ENCODE data around the gene DHX15.

Gene DHX15

DNA sequence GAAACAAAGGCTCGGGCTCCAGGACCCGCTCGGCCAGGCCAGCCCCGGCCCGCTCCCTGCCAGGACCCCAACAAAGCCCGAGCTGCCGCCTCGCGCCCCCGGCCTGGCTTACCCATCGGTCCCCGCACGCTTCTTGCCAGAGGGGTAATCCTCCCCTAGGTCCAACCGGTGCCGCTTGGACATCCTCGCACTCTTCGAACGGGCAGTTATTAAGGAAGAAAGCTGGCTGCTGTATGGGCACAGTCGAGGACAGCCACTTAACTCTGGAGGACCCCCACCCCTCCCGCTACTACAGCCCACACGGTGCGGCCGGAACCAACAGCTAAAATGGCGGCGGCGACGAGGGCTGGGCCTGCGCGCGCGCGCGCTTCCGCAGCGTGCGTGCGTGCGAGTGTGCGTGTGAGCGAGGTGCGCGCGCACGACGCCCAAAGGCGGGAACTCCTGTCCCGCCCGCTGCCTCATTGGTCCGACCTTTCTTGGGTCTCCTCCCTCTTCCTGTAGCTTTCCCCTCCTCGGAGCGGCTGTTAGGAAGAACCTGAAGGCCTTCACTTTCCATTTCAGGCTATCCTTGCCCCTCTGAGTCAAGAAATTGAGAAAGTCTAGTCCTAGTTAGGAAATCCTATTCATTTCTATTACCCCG, at the start of gene DHX15:
DHX15 (minus strand) TSS at position 344 of the 640 bp plus-strand sequence; CDS start at position 183, 161 bp downstream.
- DNase-seq (ENCODE audit: low read depth in 2 of 2), result peak; percentile 83 to 89

DNA sequence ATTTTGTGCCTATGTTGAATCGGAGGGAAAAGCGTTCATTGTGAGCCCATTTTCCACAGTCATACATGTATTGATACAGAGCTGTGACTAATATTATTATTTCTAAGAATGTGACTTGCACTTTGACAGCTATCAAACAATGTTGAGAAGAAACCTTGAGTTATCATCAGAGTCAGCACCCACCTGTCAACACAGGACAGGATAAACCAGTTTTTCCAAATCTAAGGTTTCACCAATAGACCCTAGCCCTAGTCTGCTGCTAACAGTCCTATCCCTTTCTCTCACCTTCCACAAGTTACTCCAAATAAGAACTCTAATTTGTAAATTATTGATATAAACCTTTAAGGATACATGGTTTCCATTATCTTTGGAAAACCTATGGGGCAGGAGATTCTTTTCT, 47.7 kb upstream of the DHX15 start:
- DNase-seq (ENCODE audit: low read depth in 2 of 2), result no peak

DNA sequence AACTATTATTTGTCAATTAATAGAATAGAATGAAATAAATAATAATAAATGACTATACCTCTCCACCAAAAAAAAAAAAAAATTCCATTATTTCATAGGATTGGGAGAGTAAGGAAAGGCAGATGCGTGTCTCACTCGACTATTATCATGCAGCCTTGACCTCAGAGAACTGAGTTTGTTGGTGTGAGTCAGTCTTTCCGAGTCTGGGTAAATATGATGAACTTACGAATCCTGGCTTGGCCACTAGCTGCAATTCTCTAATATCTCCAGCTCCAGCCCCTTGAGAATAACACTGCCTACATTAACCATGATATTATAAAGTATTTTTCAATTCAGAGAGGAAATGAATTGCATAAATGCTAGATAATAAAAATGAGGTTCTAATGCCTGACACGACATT, 46.6 kb upstream of the DHX15 start:
- DNase-seq (ENCODE audit: low read depth in 2 of 2), result no peak

DNA sequence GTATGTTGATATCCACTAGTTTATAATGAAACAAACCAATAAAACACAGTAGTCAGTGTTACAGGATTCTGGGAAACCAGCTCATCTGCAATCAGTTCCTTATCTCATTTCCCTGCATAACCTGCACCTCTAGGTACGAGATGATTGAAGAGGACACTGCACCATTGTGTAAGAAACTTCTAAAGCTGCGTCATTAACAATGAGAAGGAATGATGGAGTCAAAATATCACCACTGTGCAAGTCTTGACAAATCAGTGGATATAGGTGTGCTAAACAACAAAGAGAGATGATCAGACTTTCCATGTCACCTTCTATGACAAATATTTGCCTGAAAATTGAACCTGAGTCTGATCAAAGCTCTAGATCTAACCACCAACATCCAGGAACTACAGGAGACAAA, 40.7 kb upstream of the DHX15 start:
- no peak for DNase-seq (ENCODE audit: low read depth in 2 of 2)

DNA sequence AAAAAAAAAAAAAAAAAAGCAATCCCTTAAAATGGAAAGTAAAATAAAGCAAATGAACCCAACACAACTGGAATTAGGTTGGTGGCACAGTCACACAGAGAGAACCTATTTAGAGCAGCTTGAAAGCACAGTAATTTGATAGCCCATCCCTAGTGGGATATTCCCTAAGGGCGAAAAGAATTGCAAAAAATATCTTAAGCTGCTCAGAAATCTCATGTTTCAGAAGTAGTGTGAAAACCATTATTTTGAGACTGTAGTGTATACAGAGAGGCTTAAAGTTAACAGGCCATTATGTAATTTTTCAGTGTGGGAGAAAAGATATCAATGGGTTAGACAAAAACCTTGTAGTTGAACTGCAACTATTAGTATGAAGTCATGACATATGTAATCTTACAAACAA, 40.0 kb upstream of the DHX15 start:
- DNase-seq (ENCODE audit: low read depth in 2 of 2), result no peak

- DNase-seq (ENCODE audit: low read depth in 2 of 2), result no peak
Measured at GRCh38 chr4:24622146-24622834, 37.9 kb upstream of the DHX15 start.

GRCh38 chr4:24615977-24616376, 31.6 kb upstream of the DHX15 start:
- no peak for DNase-seq (ENCODE audit: low read depth in 2 of 2)

DNA sequence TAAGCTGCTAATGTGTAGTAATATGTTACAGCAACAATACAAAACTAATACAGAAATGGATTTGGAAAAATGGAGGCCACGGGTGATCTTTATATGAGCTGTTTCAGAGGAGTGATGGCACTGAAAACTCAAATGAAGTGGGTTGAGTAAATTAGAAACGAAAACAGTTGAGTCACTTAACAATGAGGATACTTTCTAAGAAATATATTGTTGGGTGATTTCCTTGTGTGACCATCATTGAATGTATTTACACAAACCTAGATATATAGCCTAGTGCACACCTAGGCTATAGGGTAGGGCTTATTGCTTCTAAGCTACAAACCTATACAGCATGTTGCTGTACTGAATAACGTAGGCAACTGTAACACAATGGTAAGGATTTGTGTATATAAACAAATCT, 30.5 kb upstream of the DHX15 start:
- DNase-seq (ENCODE audit: low read depth in 2 of 2), result no peak

DNA sequence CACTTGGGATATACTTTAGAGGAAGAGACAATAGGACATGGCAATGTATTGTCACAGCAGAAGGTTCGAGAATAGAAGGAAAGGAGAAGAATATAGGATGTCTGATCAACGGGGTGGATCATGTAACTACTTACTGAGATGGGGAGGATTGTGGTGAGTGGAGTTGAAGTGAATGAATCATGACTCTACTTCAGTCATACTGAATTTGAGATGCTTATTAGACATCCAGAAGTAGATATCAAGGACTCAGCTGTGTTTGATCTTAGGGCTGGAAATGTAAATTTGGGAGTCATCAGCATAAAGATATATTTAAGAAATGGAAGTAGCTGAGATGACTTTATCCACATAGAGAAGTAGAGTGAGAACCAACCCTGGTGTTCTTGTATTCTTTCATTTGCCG, 29.1 kb upstream of the DHX15 start:
- DNase-seq (ENCODE audit: low read depth in 2 of 2), result no peak

DNA sequence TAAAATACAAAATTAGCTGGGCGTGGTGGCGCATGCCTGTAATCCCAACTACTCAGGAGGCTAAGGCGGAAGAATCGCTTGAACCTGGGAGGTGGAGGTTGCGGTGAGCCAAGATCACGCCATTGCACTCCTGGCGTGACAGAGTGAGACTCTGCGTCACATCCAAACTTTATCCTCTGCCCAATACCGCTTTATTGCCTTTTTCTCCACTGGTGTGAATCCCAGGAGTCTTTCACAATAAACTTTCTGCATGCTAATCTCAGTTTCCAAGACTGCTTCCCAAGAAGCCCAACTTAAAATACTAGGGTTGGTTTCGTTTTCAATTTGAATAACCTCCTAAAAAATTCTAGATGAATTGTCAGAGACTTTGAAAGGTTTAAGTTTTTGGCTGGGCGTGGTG, 27.2 kb upstream of the DHX15 start:
- no peak for DNase-seq (ENCODE audit: low read depth in 2 of 2)

DNA sequence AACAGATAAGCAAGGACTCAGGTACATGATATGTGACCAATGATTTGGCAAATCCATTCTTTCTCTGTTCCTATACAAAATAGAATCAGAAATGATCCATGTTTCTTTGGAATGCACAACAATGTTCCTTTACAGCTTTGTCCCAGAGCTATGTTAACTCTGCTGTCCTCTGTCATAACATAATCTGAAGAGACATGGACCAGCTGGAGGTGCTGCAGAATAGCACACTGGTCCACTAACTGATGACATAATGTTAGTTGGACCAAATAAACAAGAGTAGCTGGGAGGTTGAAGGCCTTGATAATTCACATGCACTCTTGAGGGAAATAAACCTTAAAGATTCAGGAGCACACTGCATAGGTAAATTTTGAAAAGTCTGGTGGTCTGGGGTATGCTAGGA, 23.0 kb upstream of the DHX15 start:
- DNase-seq (ENCODE audit: low read depth in 2 of 2), result no peak

- no peak for DNase-seq (ENCODE audit: low read depth in 2 of 2)
Measured at GRCh38 chr4:24605216-24605615, 20.9 kb upstream of the DHX15 start.

DNA sequence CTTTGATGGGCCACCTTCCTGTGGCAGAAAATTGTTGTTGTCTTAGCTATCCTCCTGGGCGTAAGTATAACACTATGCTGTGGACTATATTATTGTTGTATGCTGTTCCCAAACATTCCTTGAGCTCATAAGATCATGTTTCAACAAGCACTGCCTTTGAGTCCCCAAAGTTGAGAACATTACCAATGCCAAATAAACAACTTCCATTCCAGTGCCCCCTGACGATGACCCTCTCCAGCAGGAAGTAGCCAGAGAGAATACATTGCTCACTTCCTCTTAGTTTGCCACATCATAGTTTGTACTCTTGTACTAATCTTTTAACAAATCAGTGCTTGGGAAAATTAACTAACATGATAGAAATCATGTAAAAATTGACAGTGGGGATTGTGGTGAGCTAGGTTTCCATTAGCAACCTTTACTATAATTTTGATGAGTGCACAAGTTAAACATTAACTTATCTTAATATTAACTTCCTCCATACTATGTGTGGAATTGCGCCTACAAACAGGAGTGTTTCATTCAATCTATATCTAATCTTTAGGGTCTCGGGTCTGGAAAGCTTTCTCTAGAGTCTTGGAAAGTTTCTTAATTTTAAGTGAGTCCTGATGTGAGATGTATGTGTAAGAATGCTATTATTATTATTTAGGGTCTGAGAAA, 20.3 kb upstream of the DHX15 start:
- no peak for DNase-seq (ENCODE audit: low read depth in 2 of 2)

GRCh38 chr4:24603343-24603742, 19.0 kb upstream of the DHX15 start:
- no peak for DNase-seq (ENCODE audit: low read depth in 2 of 2)

DNA sequence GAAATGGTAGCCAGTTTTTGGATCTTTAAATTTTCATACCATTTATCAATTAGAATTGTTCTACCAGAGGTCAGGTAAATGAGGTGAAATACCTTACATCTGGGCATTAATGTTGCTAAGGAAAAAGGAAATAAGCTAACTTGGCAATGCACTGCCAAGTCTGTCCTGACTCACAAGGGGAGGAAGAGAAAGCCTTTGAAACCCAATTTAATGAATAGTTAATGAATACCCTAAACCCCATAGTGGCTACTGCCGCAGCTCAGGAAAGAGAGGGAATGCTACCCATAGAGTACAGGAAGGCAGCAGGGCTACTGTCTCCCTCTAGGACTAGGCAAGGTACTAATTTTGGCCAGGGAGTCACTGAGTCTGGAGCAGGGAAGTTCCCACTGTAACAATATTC, 16.8 kb upstream of the DHX15 start:
- DNase-seq (ENCODE audit: low read depth in 2 of 2), result no peak

DNA sequence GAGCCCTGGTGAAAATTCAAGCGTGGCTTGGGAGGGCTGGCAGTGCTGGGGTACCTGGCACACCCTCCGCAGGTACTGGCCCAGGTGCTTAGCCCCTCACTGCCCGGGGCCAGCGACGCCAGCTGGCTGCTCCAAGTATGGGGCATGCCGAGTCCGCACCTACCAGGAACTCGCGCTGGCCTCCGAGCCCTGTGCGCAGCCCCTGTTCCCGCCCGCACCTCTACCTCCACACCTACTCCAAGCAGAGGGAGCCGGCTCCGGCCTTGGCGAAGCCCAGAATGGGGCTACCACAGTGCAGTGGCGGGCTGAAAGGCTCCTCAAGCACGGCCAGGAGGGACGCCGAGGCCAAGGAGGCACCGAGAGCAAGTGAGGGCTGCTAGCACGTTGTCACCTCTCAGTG, 14.9 kb upstream of the DHX15 start:
- DNase-seq (ENCODE audit: low read depth in 2 of 2), result no peak

DNA sequence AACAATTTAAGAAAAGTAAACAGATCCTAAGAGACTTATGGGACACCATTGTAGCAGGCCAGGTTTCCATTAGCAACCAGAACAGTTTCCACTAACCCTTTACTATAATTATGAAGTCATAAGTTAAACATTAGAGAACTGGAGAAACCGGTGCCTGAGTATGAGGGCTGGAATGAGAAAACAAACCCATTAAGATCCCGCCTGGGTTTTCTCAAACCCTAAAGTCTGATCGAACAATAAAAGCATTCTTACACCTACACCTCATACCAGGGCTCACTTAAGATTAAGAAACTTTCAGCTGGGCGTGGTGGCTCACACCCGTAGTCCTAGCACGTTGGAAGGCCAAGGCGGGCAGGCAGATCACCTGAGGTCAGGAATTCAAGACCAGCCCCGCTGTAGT, 13.7 kb upstream of the DHX15 start:
- DNase-seq (ENCODE audit: low read depth in 2 of 2), result no peak

DNA sequence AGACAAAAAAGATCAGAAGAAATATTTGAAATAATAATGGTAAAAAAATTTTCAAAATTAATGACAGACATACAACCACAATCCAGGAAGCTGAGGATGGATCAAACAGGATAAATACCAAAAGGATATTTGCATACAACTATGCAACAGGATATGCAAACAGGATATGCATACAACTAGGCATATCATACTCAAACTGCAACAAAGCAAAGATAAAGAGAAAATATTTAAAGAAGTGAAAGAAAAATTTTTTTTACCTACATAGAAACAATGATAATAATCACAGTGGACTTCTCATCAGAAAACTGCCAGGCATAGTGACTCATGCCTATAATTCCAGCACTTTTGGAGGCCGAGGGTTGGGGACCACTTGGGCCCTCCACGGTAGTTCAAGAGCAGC, 11.3 kb upstream of the DHX15 start:
- no peak for DNase-seq (ENCODE audit: low read depth in 2 of 2)

- no peak for DNase-seq (ENCODE audit: low read depth in 2 of 2)
Measured at GRCh38 chr4:24594887-24595286, 10.5 kb upstream of the DHX15 start.

DNA sequence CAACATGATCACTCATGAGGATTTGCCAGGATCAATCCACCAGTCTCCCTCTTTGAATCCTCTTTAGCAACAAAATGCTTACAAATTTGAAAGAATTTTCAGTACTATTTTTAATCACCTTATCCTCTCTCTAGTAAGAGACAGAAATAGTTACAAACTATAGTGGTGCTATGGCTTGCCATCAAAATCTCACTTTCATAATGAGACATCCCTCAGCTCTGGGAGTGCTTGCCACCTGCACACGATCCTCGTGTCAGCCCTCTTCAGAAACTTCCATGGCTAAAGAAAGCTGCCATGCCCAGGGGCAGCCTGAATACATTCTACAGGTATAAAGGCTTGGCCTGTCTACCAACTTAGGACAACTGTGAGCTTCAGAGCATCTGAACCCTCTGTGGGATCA, 5.1 kb upstream of the DHX15 start:
- DNase-seq (ENCODE audit: low read depth in 2 of 2), result no peak

GRCh38 chr4:24588216-24588954, 4.0 kb upstream of the DHX15 start:
- no peak for DNase-seq (ENCODE audit: low read depth in 2 of 2)

GRCh38 chr4:24583451-24584210, 723 bp downstream of the DHX15 start:
- no peak for DNase-seq (ENCODE audit: low read depth in 2 of 2)

All from stimulated activated CD8-positive, alpha-beta memory T cell treated with anti-CD3 and anti-CD28 coated beads, Interleukin-2, amount 100 ng/mL, for 1 hour (primary cell).